GM12892 (cell line): ENCODE results near the gene CORO2B.

ENCODE experiments used
- POLR2A ChIP-seq: IDR thresholded peaks from 2 replicates; pipeline ENCODE4 v1.6.1; 2011; ENCODE audit warnings: low read depth, low read length, control low read depth
- POLR2AphosphoS5 ChIP-seq: IDR thresholded peaks from 2 replicates; pipeline ENCODE4 v1.6.1; 2011; ENCODE audit warnings: low read depth, low read length, control low read depth

DNA sequence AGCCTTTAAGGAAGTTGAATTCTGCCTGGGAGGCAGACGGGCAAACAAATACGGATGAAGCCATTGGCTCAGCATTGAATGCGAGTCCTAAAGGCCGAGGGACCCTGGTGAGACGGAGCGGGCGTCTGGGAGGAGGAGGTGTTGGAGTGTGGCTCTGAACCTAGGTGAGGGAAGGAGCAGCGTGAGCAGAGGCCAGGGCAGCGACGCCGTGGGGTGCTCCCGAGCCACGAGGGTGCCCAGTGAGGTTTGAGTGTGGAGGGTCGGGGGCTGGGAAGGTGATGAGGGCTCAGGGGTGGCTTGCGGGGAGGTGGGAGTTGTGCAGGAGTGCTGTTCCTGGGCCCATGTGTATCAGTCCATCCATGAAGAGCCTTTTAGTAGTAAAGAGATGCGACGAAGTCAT is 17.0 kb downstream of the CORO2B start:
- no peak for TF ChIP-seq POLR2AphosphoS5
- no peak for TF ChIP-seq POLR2A
